H9 (cell line): Measurements from ENCODE around the gene KRT2. TPM values are rescaled to one million over a fixed set of nuclear protein-coding genes. Genes with fewer than 3 reads are reported as not detected.

Experiments
- DNase-seq: peaks from one replicate; pipeline ENCODE4 v3.0.0-alpha.2; 2017
- H2AFZ ChIP-seq: one replicate; pipeline ENCODE4 v1.6.1; 2013; ENCODE audit warnings: mild to moderate bottlenecking, low read length, control low read depth, moderate library complexity
- H2AK5ac ChIP-seq: 2 replicates; pipeline ENCODE4 v1.6.1; 2013; ENCODE audit warnings: low read length, control low read depth, mixed read lengths; ENCODE audit not compliant: insufficient read length
- H2BK120ac ChIP-seq: one replicate; pipeline ENCODE4 v1.6.1; 2013; ENCODE audit warnings: low read depth, mild to moderate bottlenecking, low read length, control low read depth, inconsistent platforms; ENCODE audit not compliant: poor library complexity, severe bottlenecking
- H2BK12ac ChIP-seq: 2 replicates; pipeline ENCODE4 v1.6.1; 2013; ENCODE audit warnings: low read length, control low read depth, mixed read lengths, low read depth; ENCODE audit not compliant: insufficient read length
- H2BK15ac ChIP-seq: 2 replicates; pipeline ENCODE4 v1.6.1; 2013; ENCODE audit warnings: low read depth, low read length, control low read depth
- H2BK20ac ChIP-seq: one replicate; pipeline ENCODE4 v1.6.1; 2013; ENCODE audit warnings: low read depth, mild to moderate bottlenecking, low read length, control low read depth, inconsistent platforms; ENCODE audit not compliant: poor library complexity, severe bottlenecking
- H2BK5ac ChIP-seq: 2 replicates; pipeline ENCODE4 v1.6.1; 2013; ENCODE audit warnings: low read length, control low read depth, mixed read lengths; ENCODE audit not compliant: insufficient read length
- H3K14ac ChIP-seq: 2 replicates; pipeline ENCODE4 v1.6.1; 2013; ENCODE audit warnings: low read length, control low read depth; ENCODE audit not compliant: insufficient read depth
- H3K18ac ChIP-seq: 2 replicates; pipeline ENCODE4 v1.6.1; 2013; ENCODE audit warnings: low read depth, mild to moderate bottlenecking, mixed read lengths, low read length, control low read depth; ENCODE audit not compliant: insufficient read length
- H3K23ac ChIP-seq: 2 replicates; pipeline ENCODE4 v1.6.1; 2013; ENCODE audit warnings: low read length, control low read depth, mixed read lengths, low read depth; ENCODE audit not compliant: insufficient read length
- H3K23me2 ChIP-seq: 2 replicates; pipeline ENCODE4 v1.6.1; 2013; ENCODE audit warnings: low read depth, mild to moderate bottlenecking, mixed read lengths, low read length, control low read depth; ENCODE audit not compliant: insufficient read length, poor library complexity, severe bottlenecking
- H3K27ac ChIP-seq: 2 replicates; pipeline ENCODE4 v1.5.1; 2013; ENCODE audit warnings: low read length, control low read depth, mixed read lengths, low read depth; ENCODE audit not compliant: insufficient read length
- H3K27me3 ChIP-seq: 2 replicates; pipeline ENCODE4 v1.6.1; 2013; ENCODE audit warnings: low read length, control low read depth, inconsistent platforms; ENCODE audit not compliant: insufficient read depth
- H3K4ac ChIP-seq: 2 replicates; pipeline ENCODE4 v1.6.1; 2013; ENCODE audit warnings: low read depth, mild to moderate bottlenecking, control low read depth, inconsistent platforms, low read length, moderate library complexity
- H3K4me1 ChIP-seq: 2 replicates; pipeline ENCODE4 v1.6.1; 2013; ENCODE audit warnings: low read length, control low read depth, inconsistent platforms; ENCODE audit not compliant: insufficient read depth
- H3K4me2 ChIP-seq: 2 replicates; pipeline ENCODE4 v1.6.1; 2013; ENCODE audit warnings: low read length, control low read depth, mixed read lengths; ENCODE audit not compliant: insufficient read length, insufficient read depth
- H3K56ac ChIP-seq: 2 replicates; pipeline ENCODE4 v1.6.1; 2013; ENCODE audit warnings: low read depth, mild to moderate bottlenecking, mixed read lengths, low read length, control low read depth; ENCODE audit not compliant: insufficient read length
- H3K79me1 ChIP-seq: 2 replicates; pipeline ENCODE4 v1.6.1; 2013; ENCODE audit warnings: low read depth, mild to moderate bottlenecking, moderate library complexity, low read length, control low read depth, inconsistent platforms; ENCODE audit not compliant: insufficient read depth, poor library complexity, severe bottlenecking
- H3K79me2 ChIP-seq: 2 replicates; pipeline ENCODE4 v1.6.1; 2013; ENCODE audit warnings: low read length, control low read depth, inconsistent platforms; ENCODE audit not compliant: insufficient read depth
- H3K9ac ChIP-seq: 2 replicates; pipeline ENCODE4 v1.6.1; 2013; ENCODE audit warnings: low read length, control low read depth, mixed read lengths; ENCODE audit not compliant: insufficient read length; ENCODE audit errors: extremely low read depth
- H3K9me3 ChIP-seq: one replicate; pipeline ENCODE4 v1.6.1; 2013; ENCODE audit warnings: low read depth, low read length, inconsistent platforms; ENCODE audit not compliant: control insufficient read depth
- H3T11ph ChIP-seq: one replicate; pipeline ENCODE4 v1.6.1; 2013; ENCODE audit warnings: mild to moderate bottlenecking, low read length, control low read depth, inconsistent platforms
- H4K20me1 ChIP-seq: one replicate; pipeline ENCODE4 v1.6.1; 2013; ENCODE audit not compliant: control insufficient read depth, insufficient read length, insufficient read depth
- H4K5ac ChIP-seq: 2 replicates; pipeline ENCODE4 v1.6.1; 2013; ENCODE audit warnings: low read depth, mild to moderate bottlenecking, mixed read lengths, low read length, control low read depth; ENCODE audit not compliant: insufficient read length
- H4K8ac ChIP-seq: replicated peaks from 2 replicates; pipeline ENCODE4 v1.6.1; 2013; ENCODE audit warnings: low read length, control low read depth, mixed read lengths, low read depth; ENCODE audit not compliant: insufficient read length
- H4K91ac ChIP-seq: 2 replicates; pipeline ENCODE4 v1.6.1; 2013; ENCODE audit warnings: low read depth, mild to moderate bottlenecking, moderate library complexity, mixed read lengths, low read length, control low read depth; ENCODE audit not compliant: insufficient read length
- H3K27ac Mint-ChIP-seq, 3 experiments: 2 replicates in 2 of 3; 3 replicates in 1 of 3; pipeline ENCODE4 v1.8.0; 2020 to 2021; ENCODE audit warnings: mixed read lengths in 3 of 3, mild to moderate bottlenecking in 1 of 3, moderate library complexity in 1 of 3
- H3K27me3 Mint-ChIP-seq: 2 replicates; pipeline ENCODE4 v1.8.0; 2021; ENCODE audit warnings: low read depth, mild to moderate bottlenecking, moderate library complexity, mixed read lengths
- H3K36me3 Mint-ChIP-seq, 3 experiments: 2 replicates in 2 of 3; 3 replicates in 1 of 3; pipeline ENCODE4 v1.8.0; 2020 to 2021; ENCODE audit warnings: low read depth in 3 of 3, mixed read lengths in 3 of 3; ENCODE audit not compliant: insufficient read depth in 1 of 3
- H3K4me1 Mint-ChIP-seq, 2 experiments: 2 replicates each; pipeline ENCODE4 v1.8.0; 2020; ENCODE audit warnings: mixed read lengths in 2 of 2
- H3K4me3 Mint-ChIP-seq, 2 experiments: 2 replicates in 1 of 2; 3 replicates in 1 of 2; pipeline ENCODE4 v1.8.0; 2020 to 2021; ENCODE audit warnings: mild to moderate bottlenecking in 2 of 2, mixed read lengths in 2 of 2, moderate library complexity in 1 of 2
- H3K9me3 Mint-ChIP-seq, 2 experiments: 2 replicates in 1 of 2; 3 replicates in 1 of 2; pipeline ENCODE4 v1.8.0; 2020; ENCODE audit warnings: mild to moderate bottlenecking in 2 of 2, mixed read lengths in 2 of 2, moderate library complexity in 1 of 2
- WGBS: extraction: QIAGEN DNeasy Blood & Tissue Kit; methylation state at CpG from one replicate; pipeline ENCODE4 v1.1.7; 2013; ENCODE audit warnings: missing lambda C conversion rate, low lambda C conversion rate, mixed read lengths; ENCODE audit not compliant: insufficient read length; ENCODE audit errors: extremely low coverage; 5-methylcytosine and 5-hydroxymethylcytosine counted together
- total RNA-seq: library from RNA; stranded (reverse); gene quantifications from 2 replicates; pipeline ENCODE4 v1.2.1, GENCODE V29; 2021
- TF ChIP-seq, protein P1 (sequence below): fragments of 200-600 bp; sonication (generic); conservative IDR thresholded peaks from 3 replicates; pipeline ENCODE4 v1.8.0; 2021; ENCODE audit warnings: antibody characterized with exemption, mild to moderate bottlenecking

The KRT2 gene
- total RNA-seq, 1 experiment from 2014 or later: not detected

DNA sequence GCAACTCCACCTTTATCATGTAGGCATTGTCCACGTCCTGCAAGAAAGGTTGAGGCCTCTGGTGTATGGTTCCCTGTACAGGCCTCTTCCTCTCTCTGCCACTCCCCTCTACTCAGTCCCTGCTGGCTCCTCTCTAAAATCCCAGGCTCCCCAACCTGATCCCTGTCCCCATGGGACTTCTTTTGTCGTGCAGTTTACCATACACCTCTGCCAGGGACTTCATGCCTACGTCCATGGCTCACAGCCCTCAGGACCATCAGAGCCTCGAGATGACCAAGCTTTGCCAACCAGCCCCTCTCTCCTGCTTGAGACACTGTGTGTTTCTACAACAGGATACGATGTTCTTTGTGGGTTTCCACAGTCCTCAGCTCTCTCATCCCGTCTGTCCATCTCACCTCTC is 2.9 kb downstream of the KRT2 start:
- H3K27ac Mint-ChIP-seq: 0 out of 7 replicates have a peak overlapping the region, but pooled peaks of 1 of the 3 experiments have one; percentile 72
- no CpG with 5 or more reads among the region's 6 CpGs for WGBS

More for the DNA sequence above, 2.9 kb downstream of the KRT2 start:
- no peaks in the 10 kb centered on the region for H3K79me2 ChIP-seq
- H2BK120ac ChIP-seq: no peak overlapping the region
- no peak overlapping the region for H4K5ac ChIP-seq
- H4K20me1 ChIP-seq: no peaks in the 10 kb centered on the region
- no peak overlapping the region for H4K91ac ChIP-seq
- H2BK20ac ChIP-seq: no peak overlapping the region
- no peak overlapping the region for H2AFZ ChIP-seq
- H3K9ac ChIP-seq: no peak overlapping the region
- no peaks in the 10 kb centered on the region for H3K4me1 Mint-ChIP-seq
- no peaks in the 10 kb centered on the region for H3K79me1 ChIP-seq
- no peak overlapping the region for H2BK12ac ChIP-seq
- TF ChIP-seq, protein P1, sequence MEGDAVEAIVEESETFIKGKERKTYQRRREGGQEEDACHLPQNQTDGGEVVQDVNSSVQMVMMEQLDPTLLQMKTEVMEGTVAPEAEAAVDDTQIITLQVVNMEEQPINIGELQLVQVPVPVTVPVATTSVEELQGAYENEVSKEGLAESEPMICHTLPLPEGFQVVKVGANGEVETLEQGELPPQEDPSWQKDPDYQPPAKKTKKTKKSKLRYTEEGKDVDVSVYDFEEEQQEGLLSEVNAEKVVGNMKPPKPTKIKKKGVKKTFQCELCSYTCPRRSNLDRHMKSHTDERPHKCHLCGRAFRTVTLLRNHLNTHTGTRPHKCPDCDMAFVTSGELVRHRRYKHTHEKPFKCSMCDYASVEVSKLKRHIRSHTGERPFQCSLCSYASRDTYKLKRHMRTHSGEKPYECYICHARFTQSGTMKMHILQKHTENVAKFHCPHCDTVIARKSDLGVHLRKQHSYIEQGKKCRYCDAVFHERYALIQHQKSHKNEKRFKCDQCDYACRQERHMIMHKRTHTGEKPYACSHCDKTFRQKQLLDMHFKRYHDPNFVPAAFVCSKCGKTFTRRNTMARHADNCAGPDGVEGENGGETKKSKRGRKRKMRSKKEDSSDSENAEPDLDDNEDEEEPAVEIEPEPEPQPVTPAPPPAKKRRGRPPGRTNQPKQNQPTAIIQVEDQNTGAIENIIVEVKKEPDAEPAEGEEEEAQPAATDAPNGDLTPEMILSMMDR: no peak
- H3K23me2 ChIP-seq: no peaks in the 10 kb centered on the region
- no peak overlapping the region for H3K56ac ChIP-seq
- H3K23ac ChIP-seq: no peak overlapping the region
- no peak overlapping the region for H3T11ph ChIP-seq
- no peaks in the 10 kb centered on the region for H3K4me1 ChIP-seq
- no peak overlapping the region for H3K27ac ChIP-seq
- H3K27me3 Mint-ChIP-seq: peaks cover 23% of the 10 kb centered on the region
- no peaks in the 10 kb centered on the region for H3K9me3 ChIP-seq
- no peak overlapping the region for H3K18ac ChIP-seq
- peak; percentile 14 for DNase-seq
- no peak overlapping the region for H2BK15ac ChIP-seq
- H2BK5ac ChIP-seq: no peak overlapping the region
- H3K14ac ChIP-seq: no peak overlapping the region
- no peak overlapping the region for H3K4me3 Mint-ChIP-seq
- H3K4me2 ChIP-seq: no peak overlapping the region
- no peak overlapping the region for H3K4ac ChIP-seq
- H4K8ac ChIP-seq: no peak overlapping the region
- no peak overlapping the region for H2AK5ac ChIP-seq
- no peaks in the 10 kb centered on the region for H3K27me3 ChIP-seq
- H3K9me3 Mint-ChIP-seq: peaks cover 2 to 9% of the 10 kb centered on the region in 2 experiments; a peak in 2 of 5 replicates
- H3K36me3 Mint-ChIP-seq: no peaks in the 10 kb centered on the region
